Ecto neural progenitor cell (in vitro differentiated cells): ENCODE measurements around the gene TSHR.

Experiments
- DNase-seq: peaks from one replicate; pipeline ENCODE4 v3.0.0-alpha.2; 2018; ENCODE audit warnings: low spot score

The TSHR gene

DNA sequence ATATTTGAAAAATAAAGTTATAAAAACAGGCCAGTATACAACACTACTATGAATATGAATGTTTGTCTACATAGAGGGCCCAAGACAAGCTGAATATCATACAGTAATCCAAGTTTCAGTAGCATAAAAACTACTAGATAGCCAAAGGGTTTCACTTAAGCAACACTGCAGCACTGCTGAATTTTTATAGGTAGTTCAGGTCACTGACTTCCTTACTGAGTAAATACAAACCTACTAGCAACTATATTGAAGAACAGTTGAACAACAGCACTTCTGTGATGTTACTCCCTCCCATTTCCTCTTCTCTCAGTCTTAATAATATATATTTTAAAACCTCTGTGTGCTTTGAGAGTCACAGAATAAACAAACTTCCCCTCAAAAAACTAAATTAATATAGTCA lies 222.6 kb downstream of the TSHR start:
- no peak for DNase-seq

- DNase-seq: no peak
These were observed 224.2 kb downstream of the TSHR start for GRCh38 chr14:81179631-81180030.

DNA sequence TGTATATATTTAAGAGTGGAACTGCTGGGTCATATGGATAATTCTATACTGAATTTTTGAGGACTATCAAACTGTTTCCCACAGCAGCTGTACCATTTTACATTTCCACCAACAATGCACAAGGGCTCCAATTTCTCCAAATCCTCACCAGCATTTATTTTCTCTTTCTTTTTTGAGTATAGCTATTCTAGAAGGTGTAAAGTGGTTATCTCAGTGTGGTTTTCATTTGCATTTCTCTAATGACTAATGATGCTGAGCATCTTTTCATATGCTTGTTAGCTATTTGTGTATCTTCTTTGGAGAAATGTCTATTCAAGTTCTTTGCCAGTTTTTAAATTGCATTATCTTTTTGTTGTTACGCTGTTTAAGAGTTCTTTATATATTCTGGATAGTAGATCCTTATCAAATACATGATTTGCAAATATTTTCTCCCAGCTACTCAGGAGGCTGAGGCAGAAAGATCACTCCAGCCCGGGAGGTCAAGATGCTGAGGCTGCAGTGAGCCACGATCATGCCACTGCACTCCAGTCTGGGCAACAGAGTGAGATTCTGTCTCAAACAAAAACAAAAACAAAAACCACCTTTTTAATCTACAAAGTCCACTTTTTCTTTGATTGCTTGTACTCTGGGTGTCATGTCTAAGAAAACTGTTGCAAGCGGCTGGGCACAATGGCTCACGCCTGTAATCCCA lies 232.6 kb downstream of the TSHR start:
- DNase-seq: no peak

GRCh38 chr14:81192594-81192993 lies 237.2 kb downstream of the TSHR start:
- no peak for DNase-seq

- DNase-seq: no peak
These were observed 238.7 kb downstream of the TSHR start for GRCh38 chr14:81193924-81194633.
